ENCODE results near the gene PROC.

Gene PROC

DNA sequence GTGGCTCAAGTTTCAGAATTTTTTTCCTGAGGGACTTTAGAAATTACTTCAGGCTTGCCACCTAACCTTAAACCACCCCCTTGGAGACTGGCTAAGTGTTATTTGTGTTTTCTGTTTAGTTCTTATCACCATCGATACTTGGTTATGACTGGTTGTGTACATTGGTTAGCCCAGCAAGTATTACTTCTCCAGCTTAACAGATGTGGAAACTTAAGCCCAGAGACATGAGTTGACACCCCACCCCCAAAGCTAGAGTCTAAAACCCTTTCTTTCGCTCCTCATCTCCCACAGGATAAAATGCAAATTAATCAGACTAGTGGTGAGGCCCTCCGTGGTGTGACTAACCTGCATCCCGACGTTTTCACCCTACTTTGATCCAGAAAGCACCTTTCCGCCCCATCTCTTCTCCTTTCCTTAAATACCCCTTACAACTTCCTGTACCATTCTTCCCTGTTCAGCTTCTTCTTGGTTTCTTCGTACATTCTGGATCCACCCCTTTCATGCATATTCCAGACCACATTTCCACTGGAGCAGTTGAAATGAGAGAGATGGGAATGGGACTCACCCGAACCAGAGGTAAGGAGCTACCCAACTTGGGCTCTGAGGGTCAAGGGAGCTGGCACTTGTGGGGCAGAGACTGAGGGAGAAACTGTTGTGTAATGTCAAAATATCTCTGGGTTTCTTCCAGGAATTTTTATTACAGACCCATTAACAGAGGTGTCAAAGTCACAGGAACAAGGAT, 29.6 kb upstream of the PROC start:
- TF ChIP-seq, protein P1, sequence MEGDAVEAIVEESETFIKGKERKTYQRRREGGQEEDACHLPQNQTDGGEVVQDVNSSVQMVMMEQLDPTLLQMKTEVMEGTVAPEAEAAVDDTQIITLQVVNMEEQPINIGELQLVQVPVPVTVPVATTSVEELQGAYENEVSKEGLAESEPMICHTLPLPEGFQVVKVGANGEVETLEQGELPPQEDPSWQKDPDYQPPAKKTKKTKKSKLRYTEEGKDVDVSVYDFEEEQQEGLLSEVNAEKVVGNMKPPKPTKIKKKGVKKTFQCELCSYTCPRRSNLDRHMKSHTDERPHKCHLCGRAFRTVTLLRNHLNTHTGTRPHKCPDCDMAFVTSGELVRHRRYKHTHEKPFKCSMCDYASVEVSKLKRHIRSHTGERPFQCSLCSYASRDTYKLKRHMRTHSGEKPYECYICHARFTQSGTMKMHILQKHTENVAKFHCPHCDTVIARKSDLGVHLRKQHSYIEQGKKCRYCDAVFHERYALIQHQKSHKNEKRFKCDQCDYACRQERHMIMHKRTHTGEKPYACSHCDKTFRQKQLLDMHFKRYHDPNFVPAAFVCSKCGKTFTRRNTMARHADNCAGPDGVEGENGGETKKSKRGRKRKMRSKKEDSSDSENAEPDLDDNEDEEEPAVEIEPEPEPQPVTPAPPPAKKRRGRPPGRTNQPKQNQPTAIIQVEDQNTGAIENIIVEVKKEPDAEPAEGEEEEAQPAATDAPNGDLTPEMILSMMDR (IDR thresholded peaks at IDR 0.05) = no peak

DNA sequence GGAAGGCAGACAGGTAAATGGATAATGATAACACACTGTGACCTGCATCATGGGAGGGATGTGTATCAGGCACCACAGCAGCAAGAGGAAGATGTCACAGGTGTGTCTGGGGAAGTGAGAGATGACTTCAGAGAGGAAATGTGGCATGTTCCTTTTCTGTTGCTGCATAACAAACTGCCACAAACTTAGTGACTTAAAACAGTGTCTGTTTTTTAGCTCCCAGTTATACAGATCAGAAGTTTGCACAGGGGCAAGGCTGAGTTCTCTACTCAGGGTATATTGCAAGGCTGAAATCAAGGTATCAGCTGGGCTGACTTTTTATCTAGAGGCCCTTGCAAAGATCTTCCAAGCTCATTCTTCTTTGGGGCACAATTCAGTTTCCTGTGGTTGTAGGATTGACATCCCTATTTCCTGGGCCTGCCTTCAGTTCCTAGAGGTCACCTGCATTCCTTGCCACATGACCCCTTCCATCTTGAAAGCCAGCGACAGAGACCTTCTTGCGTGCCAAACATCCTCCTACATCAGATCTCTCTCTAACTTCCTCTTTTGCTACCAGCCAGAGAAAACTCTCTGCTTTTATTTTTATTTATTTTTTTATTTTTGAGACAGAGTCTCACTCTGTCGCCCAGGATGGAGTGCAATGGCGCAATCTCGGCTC, 28.3 kb upstream of the PROC start:
- TF ChIP-seq, protein P1 (IDR thresholded peaks at IDR 0.05) = no peak

DNA sequence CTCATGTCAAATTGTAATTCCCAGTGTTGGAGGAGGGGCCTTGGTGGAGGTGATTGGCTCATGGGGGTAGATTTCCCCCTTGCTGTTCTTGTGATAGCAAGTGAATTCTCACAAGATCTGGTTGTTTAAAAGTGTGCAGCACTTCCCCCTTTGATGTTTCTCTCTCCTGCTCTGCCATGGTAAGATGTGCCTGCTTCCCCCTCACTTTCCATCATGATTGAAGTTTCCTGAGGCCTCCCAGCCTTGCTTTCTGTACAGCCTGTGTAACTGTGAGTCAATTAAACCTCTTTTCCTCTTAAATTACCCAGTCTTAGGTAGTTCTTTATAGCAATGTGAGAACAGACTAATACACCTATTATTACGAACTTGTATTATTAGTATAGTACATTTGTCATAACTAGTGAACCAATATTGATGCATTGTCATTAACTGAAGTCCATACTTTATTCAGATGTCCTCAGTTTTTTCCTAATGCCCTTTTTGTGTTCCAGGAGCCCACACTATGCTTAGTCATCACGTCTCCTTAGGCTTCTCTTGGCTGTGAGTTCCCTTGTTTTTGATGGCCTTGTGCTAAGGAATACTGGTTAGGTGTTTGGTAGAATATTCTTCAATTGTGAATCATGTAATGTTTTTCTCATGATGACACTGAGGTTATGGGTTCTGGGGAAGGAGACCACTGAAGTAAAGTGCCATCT, 25.9 kb upstream of the PROC start:
- TF ChIP-seq, protein P1 (IDR thresholded peaks at IDR 0.05) = no peak

DNA sequence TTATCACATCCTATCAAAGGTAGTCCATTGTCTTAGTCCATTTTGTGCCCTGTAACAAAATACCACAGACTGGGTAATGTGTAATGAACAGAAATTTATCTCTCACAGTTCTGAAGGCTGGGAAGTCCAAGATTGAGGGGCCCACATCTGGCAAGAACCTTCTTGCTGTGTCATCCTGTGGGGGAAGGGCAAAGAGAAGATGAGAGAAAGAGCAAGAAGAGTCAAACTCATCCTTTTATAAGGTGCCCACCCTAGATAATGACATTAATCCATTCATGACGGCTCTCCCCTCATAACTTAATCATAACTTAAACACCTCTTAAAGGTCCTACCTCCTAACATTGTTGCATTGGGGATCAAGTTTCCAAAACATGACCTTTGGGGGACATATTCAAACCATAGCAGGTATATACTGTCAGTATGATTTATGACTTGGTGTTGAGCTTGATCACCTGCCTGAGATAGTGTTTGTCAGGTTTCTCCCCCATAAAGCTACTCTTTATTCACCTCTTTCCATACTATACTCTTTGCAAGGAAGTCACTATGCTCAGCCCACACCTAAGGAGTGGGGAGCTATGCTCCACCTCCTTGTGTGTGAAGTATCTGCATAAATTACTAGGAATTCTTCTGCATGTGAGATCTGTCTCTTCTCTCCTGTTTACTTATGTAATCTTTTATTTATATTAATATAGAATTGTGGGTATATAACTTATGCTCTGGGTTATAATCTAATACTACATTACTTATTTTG, 25.2 kb upstream of the PROC start:
- TF ChIP-seq, protein P1 (IDR thresholded peaks at IDR 0.05) = no peak

DNA sequence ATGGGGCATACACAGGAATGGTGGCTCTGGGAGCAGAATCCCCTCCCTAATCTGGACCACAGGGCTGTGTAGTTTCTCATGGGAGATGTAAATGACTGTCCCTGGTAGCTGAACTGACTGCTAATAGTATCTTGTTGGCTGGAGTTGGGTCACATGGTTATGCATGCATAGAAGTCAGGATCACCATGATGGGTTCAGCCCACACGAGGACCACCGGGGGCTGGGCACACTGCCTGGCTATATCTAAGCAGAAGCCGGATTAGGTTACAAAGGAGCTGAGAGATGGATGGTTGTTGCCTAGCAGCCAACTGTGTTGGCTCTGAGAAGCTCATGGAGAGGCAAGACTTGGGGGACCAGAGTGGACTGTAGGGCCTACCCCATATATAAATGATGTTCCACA, 23.7 kb upstream of the PROC start:
- TF ChIP-seq, protein P1 (IDR thresholded peaks at IDR 0.05) = no peak

DNA sequence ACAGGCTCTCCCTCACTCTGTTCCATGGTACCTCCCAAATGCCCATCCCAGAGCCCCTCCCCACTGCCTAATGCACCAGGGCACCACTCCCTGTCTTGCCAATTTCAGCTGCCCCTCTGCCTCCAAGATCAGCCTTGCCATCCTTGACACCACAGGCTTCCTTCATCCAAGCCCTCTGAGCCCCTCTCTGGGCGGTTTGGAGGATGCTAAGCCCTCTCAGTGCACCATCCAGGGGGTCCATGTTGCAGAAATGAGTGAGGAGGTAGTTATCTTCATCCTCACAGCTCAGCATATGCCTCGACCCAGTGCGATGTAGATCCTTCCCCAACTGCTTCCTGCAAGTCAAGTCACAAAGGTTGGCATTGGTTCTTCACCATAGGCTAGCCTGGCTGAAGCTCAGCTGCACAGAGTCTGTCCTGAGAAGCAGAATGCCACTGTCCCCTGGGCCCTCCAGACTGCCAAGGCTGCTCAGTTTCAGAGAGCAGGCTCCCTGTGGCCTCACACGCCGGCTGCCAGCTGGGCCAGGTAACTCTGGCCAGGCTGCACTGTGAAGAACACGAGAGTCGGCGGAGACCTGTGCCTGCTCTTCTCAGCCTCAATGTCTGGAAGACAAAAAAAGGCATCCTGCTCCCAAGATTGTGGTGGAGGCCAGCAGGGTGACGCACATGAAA, 20.5 kb upstream of the PROC start:
- TF ChIP-seq, protein P1 (IDR thresholded peaks at IDR 0.05) = no peak

DNA sequence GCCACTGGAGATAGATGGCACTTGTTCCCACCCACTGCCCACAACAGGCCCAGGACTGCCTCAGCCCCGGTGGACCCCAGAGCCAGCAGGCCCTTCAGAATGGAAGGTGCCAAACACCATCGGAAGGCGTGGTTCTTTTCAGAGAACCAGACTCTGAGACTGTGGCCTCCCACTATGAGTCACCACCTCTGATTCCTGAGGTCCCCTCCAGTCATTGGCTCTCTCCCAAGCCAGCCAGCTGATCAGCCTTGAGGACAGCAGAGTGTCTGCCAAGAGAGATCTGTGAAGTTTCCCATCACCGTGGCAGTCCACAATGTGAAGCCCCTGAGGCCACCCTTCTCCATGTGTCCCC, 20.0 kb upstream of the PROC start:
- TF ChIP-seq, protein P1 (IDR thresholded peaks at IDR 0.05) = no peak
